HepG2 (cell line): Measurements from ENCODE around the gene ZMIZ1. TPM values are rescaled to one million over a fixed set of nuclear protein-coding genes. Genes with fewer than 3 reads are reported as not detected.

Experiments used
- ATAC-seq: fragments of 200-7000 bp; cut with Tn5 transposase; 3 replicates; pipeline ENCODE4 v1.9.1; 2020; ENCODE audit warnings: mild to moderate bottlenecking, moderate library complexity
- BruUV-seq: library from RNA; stranded (reverse); fragments of 400-500 nt; replicated peaks from 2 replicates; lab custom pipeline; 2021; lab: Mats Ljungman, UMichigan
- CTCF ChIA-PET: fragments of 300-600 bp; formaldehyde crosslinking; extraction: SDS; loops from one replicate; lab custom pipeline; 2021; ENCODE audit warnings: low total read pairs, inconsistent platforms, low intra/inter-chr PET ratio; lab: Yijun Ruan, JAX
- POLR2A ChIA-PET: fragments of 350-600 bp; sonication (Branson Sonifier 250); formaldehyde crosslinking; loops from one replicate; lab custom pipeline; 2020; ENCODE audit warnings: antibody characterized with exemption, inconsistent platforms; lab: Yijun Ruan, JAX
- DNase-seq: peaks from one replicate; pipeline ENCODE4 v3.0.0-alpha.2; 2015; ENCODE audit warnings: low spot score
- FAIRE-seq: peaks from 3 replicates; lab custom pipeline; 2011; peaks lifted over from hg19 to GRCh38; lab: Jason Lieb, UNC
- H2AFZ ChIP-seq: one replicate; pipeline ENCODE4 v1.6.1; 2011; ENCODE audit warnings: low read length, inconsistent platforms
- H3K27ac ChIP-seq: fragments of 300-600 bp; 3 replicates; pipeline ENCODE4 v1.8.0; 2011; ENCODE audit warnings: mixed run types, mild to moderate bottlenecking, mixed read lengths, low read length, inconsistent platforms; ENCODE audit not compliant: insufficient read depth; ENCODE audit errors: extremely low read length
- H3K27me3 ChIP-seq, 2 experiments: fragments of 200-600 bp in 1 of 2; 2 replicates in 1 of 2; 3 replicates in 1 of 2; pipeline versions ENCODE4 v1.6.0 to v1.8.0; 2011; ENCODE audit warnings: low read length in 2 of 2, mild to moderate bottlenecking in 2 of 2, moderate library complexity in 2 of 2, inconsistent platforms in 1 of 2; ENCODE audit not compliant: insufficient read depth in 2 of 2, control insufficient read depth in 1 of 2
- H3K36me3 ChIP-seq, 2 experiments: fragments of 200-600 bp in 1 of 2; replicated peaks in 1 of 2; 2 replicates in 1 of 2; 3 replicates in 1 of 2; pipeline versions ENCODE4 v1.5.1 to v1.8.0; 2011; ENCODE audit warnings: low read length in 2 of 2, inconsistent platforms in 1 of 2; ENCODE audit not compliant: insufficient read depth in 2 of 2, control insufficient read depth in 1 of 2
- H3K4me1 ChIP-seq: 2 replicates; pipeline ENCODE4 v1.5.1; 2012; ENCODE audit warnings: low read length, inconsistent platforms; ENCODE audit not compliant: insufficient read depth
- H3K4me2 ChIP-seq: 2 replicates; pipeline ENCODE4 v1.6.0; 2011; ENCODE audit warnings: low read depth, low read length, inconsistent platforms
- H3K4me3 ChIP-seq, 3 experiments: fragments of 200-600 bp in 1 of 3; sonication (generic), shearing (Covaris generic) in 1 of 3; replicated peaks in 1 of 3; 2 replicates each; pipeline ENCODE4 v1.5.1; 2011 to 2016; ENCODE audit warnings: low read length in 3 of 3, inconsistent platforms in 2 of 3, low read depth in 2 of 3, mild to moderate bottlenecking in 2 of 3, control low read depth in 1 of 3, mixed read lengths in 1 of 3; ENCODE audit not compliant: insufficient read depth in 1 of 3
- H3K79me2 ChIP-seq: one replicate; pipeline ENCODE4 v1.6.1; 2011; ENCODE audit warnings: low read length, inconsistent platforms; ENCODE audit not compliant: insufficient read depth
- H3K9ac ChIP-seq: 2 replicates; pipeline ENCODE4 v1.6.0; 2011; ENCODE audit warnings: mild to moderate bottlenecking, low read depth, low read length, inconsistent platforms; ENCODE audit not compliant: insufficient read depth
- H3K9me3 ChIP-seq: 2 replicates; pipeline ENCODE4 v1.5.1; 2012; ENCODE audit warnings: mild to moderate bottlenecking, low read length
- H4K20me1 ChIP-seq: 2 replicates; pipeline ENCODE4 v1.6.0; 2011; ENCODE audit warnings: inconsistent platforms, mild to moderate bottlenecking, low read length, moderate library complexity; ENCODE audit not compliant: insufficient read depth
- ARNT ChIP-seq: fragments of 450-650 bp; IDR thresholded peaks from 2 replicates; pipeline ENCODE4 v1.6.1; 2017
- DR1 ChIP-seq: sonication (generic); formaldehyde crosslinking; IDR thresholded peaks from 2 replicates; pipeline ENCODE4 v1.8.0; 2021; ENCODE audit warnings: mild to moderate bottlenecking, missing genetic modification reagents, inconsistent platforms
- GATA4 ChIP-seq: sonication (generic); IDR thresholded peaks from 2 replicates; pipeline ENCODE4 v1.6.1; 2016; ENCODE audit warnings: antibody characterized with exemption, low read depth, borderline replicate concordance
- SNAPC2 ChIP-seq: sonication (generic); formaldehyde crosslinking; IDR thresholded peaks from 2 replicates; pipeline ENCODE4 v1.8.1; 2022; ENCODE audit warnings: mild to moderate bottlenecking, missing genetic modification reagents
- TAF1 ChIP-seq: sonication (generic); formaldehyde crosslinking; IDR thresholded peaks from 2 replicates; pipeline ENCODE4 v1.4.0; 2020; ENCODE audit warnings: missing genetic modification reagents
- ZNF616 ChIP-seq: sonication (generic); formaldehyde crosslinking; IDR thresholded peaks from 2 replicates; pipeline ENCODE4 v1.5.0; 2020; ENCODE audit warnings: low read depth, mild to moderate bottlenecking, missing genetic modification reagents
- WGBS: methylation state at CpG from one replicate; pipeline ENCODE4 v1.1.6; 2017; ENCODE audit warnings: low lambda C conversion rate; 5-methylcytosine and 5-hydroxymethylcytosine counted together
- in situ Hi-C: cut with HindIII; loops from 2 replicates; pipeline ENCODE4 v1.10.0; 2017; ENCODE audit warnings: low pct_unique_long_range_greater_than_20kb; ENCODE audit not compliant: extremely low pct_ligation_motif_present
- intact Hi-C: fragments of 100-400 bp; cut with micrococcal nuclease; formaldehyde crosslinking; loops from one replicate; pipeline ENCODE4 v1.10.0; 2022; ENCODE audit not compliant: unreplicated experiment
- polyA plus RNA-seq, 8 experiments: library from polyadenylated mRNA; depleted of rRNA in 3 of 8; stranded (reverse) in 7 of 8; unstranded in 1 of 8; fragments of >200 nt; fragmentation: Illumina TruSeq in 4 of 8; extraction: Trizol in 4 of 8; gene quantifications; 2 replicates each; pipeline versions ENCODE4 v1.2.1 to v1.2.3, GENCODE V29; 2011 to 2016; ENCODE audit warnings: low read depth in 4 of 8, missing spikeins in 1 of 8, mixed read lengths in 1 of 8; ENCODE audit not compliant: insufficient read depth in 1 of 8
- total RNA-seq, 5 experiments: library from RNA; depleted of rRNA; stranded (reverse); fragments of >200 nt; fragmentation: Illumina TruSeq; extraction: Trizol; gene quantifications; 2 replicates each; pipeline ENCODE4 v1.2.3, GENCODE V29; 2016; ENCODE audit warnings: low read depth in 1 of 5
- TF ChIP-seq, protein P1 (sequence below): sonication (generic); formaldehyde crosslinking; conservative IDR thresholded peaks from 2 replicates; pipeline ENCODE4 v1.5.0; 2020; ENCODE audit warnings: missing genetic modification reagents
- TF ChIP-seq, protein P2 (sequence below): sonication (generic); formaldehyde crosslinking; IDR thresholded peaks from 2 replicates; pipeline ENCODE4 v1.4.0; 2020; ENCODE audit warnings: missing genetic modification reagents
- TF ChIP-seq, protein P3 (sequence below): sonication (generic); formaldehyde crosslinking; IDR thresholded peaks from 2 replicates; pipeline ENCODE4 v1.5.0; 2020; ENCODE audit warnings: mild to moderate bottlenecking, missing genetic modification reagents, borderline replicate concordance

The ZMIZ1 gene
- total and polyA plus RNA-seq, 2 of the 13 experiments (the other 11 are each of a cell fraction or from before 2014, with no cell fraction given) = 5.3 to 10.2 TPM

DNA sequence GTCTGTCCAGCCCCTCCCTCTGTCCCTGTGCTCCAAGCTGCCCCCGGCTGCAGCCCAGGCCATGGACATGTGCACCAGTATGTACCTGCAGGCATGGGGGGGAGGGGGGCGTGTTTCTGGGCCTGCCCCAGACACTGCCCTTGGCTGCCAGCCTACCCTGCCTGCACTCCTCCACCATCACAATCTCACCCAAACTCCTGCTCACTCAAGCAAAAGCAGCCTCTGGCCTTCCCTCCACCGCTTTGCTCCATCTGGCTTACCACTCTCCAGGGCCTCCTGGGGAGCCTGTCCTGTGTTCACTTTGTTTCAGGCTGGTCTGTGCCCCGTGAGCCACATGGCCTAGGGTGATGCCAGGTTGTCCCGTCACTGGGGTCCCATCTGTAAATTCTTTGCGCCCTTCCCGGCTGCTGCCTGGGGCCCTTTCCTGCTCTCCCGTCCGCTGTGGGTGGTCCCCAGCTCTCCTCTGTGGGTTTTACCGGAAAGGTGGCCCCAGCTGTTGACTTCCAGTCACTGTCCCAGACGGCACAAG lies 245.2 kb downstream of the ZMIZ1 start:
- Histone ChIP-seq H3K4me1 (peaks cover 26% of the 10 kb centered on the region), H3K79me2 (no peaks in the 10 kb centered on the region), H4K20me1 (no peaks in the 10 kb centered on the region; the same call in 1 of the 2 replicates), H3K27ac (no peak overlapping the region), H2AFZ (no peak overlapping the region), H3K9ac (no peak overlapping the region), H3K36me3 (peaks cover 8 to 19% of the 10 kb centered on the region in 2 experiments; a peak in 4 of 5 replicates), H3K9me3 (no peaks in the 10 kb centered on the region), H3K4me3 (no peak overlapping the region), H3K4me2 (no peak overlapping the region)
- no peak for DNase-seq
- 100% methylated on average over 11 of the region's 11 CpGs for WGBS
- POLR2A ChIA-PET = interaction anchor here (1.3 kb wide), 1 partner anchor 21 kb away, joined by 3 read pairs; no protein-coding TSS in a partner anchor
- FAIRE-seq = no peak
- no TSS peak for BruUV-seq
- intact Hi-C loops = no loop called here
- TF ChIP-seq ARNT (no peak), DR1 (CRISPR knock-in tag) (no peak), GATA4 (no peak), ZNF616 (CRISPR knock-in tag) (no peak), TAF1 (CRISPR knock-in tag) (no peak), SNAPC2 (CRISPR knock-in tag) (no peak)
- TF ChIP-seq, protein P1, sequence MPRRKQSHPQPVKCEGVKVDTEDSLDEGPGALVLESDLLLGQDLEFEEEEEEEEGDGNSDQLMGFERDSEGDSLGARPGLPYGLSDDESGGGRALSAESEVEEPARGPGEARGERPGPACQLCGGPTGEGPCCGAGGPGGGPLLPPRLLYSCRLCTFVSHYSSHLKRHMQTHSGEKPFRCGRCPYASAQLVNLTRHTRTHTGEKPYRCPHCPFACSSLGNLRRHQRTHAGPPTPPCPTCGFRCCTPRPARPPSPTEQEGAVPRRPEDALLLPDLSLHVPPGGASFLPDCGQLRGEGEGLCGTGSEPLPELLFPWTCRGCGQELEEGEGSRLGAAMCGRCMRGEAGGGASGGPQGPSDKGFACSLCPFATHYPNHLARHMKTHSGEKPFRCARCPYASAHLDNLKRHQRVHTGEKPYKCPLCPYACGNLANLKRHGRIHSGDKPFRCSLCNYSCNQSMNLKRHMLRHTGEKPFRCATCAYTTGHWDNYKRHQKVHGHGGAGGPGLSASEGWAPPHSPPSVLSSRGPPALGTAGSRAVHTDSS (CRISPR knock-in tag) = no peak
- TF ChIP-seq, protein P2, sequence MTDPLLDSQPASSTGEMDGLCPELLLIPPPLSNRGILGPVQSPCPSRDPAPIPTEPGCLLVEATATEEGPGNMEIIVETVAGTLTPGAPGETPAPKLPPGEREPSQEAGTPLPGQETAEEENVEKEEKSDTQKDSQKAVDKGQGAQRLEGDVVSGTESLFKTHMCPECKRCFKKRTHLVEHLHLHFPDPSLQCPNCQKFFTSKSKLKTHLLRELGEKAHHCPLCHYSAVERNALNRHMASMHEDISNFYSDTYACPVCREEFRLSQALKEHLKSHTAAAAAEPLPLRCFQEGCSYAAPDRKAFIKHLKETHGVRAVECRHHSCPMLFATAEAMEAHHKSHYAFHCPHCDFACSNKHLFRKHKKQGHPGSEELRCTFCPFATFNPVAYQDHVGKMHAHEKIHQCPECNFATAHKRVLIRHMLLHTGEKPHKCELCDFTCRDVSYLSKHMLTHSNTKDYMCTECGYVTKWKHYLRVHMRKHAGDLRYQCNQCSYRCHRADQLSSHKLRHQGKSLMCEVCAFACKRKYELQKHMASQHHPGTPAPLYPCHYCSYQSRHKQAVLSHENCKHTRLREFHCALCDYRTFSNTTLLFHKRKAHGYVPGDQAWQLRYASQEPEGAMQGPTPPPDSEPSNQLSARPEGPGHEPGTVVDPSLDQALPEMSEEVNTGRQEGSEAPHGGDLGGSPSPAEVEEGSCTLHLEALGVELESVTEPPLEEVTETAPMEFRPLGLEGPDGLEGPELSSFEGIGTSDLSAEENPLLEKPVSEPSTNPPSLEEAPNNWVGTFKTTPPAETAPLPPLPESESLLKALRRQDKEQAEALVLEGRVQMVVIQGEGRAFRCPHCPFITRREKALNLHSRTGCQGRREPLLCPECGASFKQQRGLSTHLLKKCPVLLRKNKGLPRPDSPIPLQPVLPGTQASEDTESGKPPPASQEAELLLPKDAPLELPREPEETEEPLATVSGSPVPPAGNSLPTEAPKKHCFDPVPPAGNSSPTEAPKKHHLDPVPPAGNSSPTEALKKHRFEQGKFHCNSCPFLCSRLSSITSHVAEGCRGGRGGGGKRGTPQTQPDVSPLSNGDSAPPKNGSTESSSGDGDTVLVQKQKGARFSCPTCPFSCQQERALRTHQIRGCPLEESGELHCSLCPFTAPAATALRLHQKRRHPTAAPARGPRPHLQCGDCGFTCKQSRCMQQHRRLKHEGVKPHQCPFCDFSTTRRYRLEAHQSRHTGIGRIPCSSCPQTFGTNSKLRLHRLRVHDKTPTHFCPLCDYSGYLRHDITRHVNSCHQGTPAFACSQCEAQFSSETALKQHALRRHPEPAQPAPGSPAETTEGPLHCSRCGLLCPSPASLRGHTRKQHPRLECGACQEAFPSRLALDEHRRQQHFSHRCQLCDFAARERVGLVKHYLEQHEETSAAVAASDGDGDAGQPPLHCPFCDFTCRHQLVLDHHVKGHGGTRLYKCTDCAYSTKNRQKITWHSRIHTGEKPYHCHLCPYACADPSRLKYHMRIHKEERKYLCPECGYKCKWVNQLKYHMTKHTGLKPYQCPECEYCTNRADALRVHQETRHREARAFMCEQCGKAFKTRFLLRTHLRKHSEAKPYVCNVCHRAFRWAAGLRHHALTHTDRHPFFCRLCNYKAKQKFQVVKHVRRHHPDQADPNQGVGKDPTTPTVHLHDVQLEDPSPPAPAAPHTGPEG = no peak
- TF ChIP-seq, protein P3, sequence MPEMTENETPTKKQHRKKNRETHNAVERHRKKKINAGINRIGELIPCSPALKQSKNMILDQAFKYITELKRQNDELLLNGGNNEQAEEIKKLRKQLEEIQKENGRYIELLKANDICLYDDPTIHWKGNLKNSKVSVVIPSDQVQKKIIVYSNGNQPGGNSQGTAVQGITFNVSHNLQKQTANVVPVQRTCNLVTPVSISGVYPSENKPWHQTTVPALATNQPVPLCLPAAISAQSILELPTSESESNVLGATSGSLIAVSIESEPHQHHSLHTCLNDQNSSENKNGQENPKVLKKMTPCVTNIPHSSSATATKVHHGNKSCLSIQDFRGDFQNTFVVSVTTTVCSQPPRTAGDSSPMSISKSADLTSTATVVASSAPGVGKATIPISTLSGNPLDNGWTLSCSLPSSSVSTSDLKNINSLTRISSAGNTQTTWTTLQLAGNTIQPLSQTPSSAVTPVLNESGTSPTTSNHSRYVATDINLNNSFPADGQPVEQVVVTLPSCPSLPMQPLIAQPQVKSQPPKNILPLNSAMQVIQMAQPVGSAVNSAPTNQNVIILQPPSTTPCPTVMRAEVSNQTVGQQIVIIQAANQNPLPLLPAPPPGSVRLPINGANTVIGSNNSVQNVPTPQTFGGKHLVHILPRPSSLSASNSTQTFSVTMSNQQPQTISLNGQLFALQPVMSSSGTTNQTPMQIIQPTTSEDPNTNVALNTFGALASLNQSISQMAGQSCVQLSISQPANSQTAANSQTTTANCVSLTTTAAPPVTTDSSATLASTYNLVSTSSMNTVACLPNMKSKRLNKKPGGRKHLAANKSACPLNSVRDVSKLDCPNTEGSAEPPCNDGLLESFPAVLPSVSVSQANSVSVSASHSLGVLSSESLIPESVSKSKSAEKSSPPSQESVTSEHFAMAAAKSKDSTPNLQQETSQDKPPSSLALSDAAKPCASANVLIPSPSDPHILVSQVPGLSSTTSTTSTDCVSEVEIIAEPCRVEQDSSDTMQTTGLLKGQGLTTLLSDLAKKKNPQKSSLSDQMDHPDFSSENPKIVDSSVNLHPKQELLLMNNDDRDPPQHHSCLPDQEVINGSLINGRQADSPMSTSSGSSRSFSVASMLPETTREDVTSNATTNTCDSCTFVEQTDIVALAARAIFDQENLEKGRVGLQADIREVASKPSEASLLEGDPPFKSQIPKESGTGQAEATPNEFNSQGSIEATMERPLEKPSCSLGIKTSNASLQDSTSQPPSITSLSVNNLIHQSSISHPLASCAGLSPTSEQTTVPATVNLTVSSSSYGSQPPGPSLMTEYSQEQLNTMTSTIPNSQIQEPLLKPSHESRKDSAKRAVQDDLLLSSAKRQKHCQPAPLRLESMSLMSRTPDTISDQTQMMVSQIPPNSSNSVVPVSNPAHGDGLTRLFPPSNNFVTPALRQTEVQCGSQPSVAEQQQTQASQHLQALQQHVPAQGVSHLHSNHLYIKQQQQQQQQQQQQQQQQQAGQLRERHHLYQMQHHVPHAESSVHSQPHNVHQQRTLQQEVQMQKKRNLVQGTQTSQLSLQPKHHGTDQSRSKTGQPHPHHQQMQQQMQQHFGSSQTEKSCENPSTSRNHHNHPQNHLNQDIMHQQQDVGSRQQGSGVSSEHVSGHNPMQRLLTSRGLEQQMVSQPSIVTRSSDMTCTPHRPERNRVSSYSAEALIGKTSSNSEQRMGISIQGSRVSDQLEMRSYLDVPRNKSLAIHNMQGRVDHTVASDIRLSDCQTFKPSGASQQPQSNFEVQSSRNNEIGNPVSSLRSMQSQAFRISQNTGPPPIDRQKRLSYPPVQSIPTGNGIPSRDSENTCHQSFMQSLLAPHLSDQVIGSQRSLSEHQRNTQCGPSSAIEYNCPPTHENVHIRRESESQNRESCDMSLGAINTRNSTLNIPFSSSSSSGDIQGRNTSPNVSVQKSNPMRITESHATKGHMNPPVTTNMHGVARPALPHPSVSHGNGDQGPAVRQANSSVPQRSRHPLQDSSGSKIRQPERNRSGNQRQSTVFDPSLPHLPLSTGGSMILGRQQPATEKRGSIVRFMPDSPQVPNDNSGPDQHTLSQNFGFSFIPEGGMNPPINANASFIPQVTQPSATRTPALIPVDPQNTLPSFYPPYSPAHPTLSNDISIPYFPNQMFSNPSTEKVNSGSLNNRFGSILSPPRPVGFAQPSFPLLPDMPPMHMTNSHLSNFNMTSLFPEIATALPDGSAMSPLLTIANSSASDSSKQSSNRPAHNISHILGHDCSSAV (CRISPR knock-in tag) = no peak
- TF ChIP-seq, all 625 proteins: peak for 0
- H3K27me3 ChIP-seq = no peaks in the 10 kb centered on the region; a peak in 1 of 5 replicates
- in situ Hi-C loops = no loop called here
- no peak for ATAC-seq
- CTCF ChIA-PET = no interaction called here
